SIG-M5 treated with dmso at 0.1 percent for 504 hours (cell line): ENCODE data around the gene CEP72.
"Not testable (repeated sequence)": the region's sequence is repeated elsewhere in the genome, so short reads cannot be mapped to it uniquely, and the experiment has no call there.

Experiments
- DNase-seq: peaks from one replicate; lab custom pipeline; 2025; ENCODE audit not compliant: unreplicated experiment; lab: John Stamatoyannopoulos, UW

Gene CEP72

DNA sequence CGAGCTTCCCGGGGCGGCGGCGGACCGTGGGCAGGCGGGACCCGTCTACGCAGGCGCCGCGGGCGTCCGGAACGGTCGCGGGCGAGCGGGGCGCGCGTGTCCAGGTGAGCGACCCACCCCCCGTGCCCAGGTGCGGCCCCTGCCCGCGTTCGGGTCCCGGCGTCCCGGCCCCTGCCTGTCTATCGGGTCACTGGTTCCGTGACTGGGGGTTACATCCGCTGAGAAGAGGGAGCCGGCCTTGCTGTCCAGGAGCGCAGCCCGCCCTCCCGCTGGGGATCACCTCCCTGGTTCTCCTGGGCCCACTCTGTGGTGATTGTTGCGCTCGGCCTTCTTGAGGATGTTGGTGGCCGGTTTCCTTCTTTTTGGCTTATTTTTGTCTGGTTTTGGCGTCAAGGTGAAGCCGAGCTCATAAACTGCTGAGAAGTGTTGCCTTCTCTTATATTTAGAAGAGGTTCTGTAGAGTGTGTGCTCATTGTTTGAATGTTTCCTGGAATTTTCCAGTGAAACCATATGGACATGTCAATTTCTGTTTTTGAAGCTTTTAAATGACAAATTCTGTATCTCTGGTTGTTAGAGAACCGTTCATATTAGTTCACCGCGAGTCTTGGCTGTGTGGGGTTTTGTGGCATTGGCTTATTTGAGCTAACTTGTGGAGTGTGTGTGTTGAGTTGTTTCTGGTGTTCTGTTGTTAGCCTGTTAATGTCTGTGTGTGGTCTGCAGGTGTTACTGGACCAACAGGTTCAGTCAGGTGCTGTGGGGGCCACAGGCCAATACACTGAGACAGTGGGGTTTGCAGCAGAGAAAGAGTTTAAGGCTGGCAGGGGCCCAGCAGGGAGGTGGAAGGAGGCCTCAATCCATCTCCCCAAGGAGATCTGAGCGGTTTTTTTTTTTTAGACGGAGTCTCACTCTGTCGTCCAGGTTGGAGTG lies 621 bp downstream of the CEP72 start:
- DNase-seq: no peak

- DNase-seq: no peak
Observed at GRCh38 chr5:616484-617039, 4.4 kb downstream of the CEP72 start.

DNA sequence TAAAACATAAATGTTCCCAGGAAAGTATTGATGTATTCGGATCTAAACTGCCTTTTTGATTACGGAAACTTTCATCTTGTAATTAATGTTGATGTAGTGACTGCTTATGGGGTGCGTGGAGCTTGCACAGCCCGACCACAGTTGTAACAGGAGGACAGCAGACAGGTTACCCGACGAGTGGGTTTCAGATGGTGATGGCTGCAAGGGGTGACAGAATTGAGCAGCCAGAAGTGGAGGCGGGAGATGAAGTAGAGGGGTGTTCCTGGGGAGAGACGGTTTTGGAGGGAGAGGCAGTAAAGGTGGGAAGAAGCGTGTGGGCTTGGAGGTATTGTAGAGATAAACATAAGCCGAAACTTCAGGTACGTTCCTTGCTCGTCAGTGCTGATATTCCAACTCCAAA lies 5.8 kb downstream of the CEP72 start:
- DNase-seq: no peak

DNA sequence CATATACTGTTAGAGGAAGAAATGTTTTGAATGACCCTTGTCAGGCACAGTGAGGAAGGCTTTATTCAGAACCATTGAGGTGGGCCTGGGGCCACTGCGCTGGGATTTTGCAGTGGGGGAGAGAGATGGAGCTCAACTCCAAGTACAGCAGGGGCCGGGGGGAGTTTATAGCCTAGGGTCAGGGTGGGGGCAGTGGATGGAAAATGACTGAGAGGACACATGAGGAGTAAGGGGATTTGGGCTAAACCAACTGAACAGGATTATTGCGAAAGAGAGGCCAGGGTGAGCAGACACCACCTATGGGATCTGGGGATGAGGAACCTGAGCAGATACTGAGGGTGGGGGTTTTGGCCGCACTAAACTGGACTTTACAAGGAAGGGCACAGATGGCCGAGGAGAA lies 6.3 kb downstream of the CEP72 start:
- DNase-seq: no peak

GRCh38 chr5:619444-619843 lies 7.3 kb downstream of the CEP72 start:
- no peak for DNase-seq

- DNase-seq: no peak
Observed at GRCh38 chr5:620152-620551, 8.0 kb downstream of the CEP72 start.

- no peak for DNase-seq
Observed at GRCh38 chr5:620586-621180, 8.5 kb downstream of the CEP72 start.

DNA sequence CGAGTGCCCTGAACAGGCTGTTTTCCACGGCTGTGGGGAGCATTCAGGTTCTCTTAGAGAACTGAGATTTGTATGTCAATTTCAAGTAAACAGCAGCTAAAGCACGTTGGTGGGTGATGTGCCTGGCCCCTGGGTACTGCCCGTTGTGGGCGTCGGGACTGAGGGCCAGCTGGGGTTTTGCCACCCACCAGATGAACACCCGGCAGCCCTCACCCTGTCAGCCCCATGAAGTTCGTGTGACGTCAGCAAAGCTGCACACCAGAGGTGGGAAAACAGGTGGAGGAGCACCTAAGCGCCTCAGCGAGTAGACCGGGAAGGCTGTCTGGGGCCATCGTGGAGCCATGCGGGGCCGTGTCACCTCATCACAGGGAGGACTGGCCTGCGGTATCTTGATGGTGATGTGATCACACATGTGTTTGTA lies 9.2 kb downstream of the CEP72 start:
- DNase-seq: no peak

GRCh38 chr5:622359-622758 lies 10.2 kb downstream of the CEP72 start:
- no peak for DNase-seq

GRCh38 chr5:622946-623522 lies 10.9 kb downstream of the CEP72 start:
- DNase-seq: no peak

DNA sequence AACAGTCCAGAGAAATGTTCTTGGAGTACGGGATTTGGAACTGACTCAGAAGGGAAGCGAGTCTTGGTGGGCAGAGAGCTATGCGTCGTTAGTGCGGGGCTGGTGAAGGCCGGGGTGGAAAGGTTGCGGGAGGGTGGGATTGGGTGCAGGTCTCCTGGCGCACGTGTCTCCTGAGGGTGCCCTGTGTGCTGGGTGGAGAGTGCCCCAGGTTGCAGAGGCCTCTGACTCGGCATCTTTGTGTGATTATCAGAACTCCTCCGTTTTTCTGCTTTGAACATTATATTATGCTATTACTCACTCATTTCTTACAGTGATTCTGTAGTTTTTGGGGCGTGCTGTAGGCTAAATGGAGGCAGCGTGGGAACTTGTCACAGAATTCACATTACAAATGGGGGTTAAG lies 11.4 kb downstream of the CEP72 start:
- DNase-seq: no peak

- no peak for DNase-seq
Observed at GRCh38 chr5:624118-624950, 12.2 kb downstream of the CEP72 start.

DNA sequence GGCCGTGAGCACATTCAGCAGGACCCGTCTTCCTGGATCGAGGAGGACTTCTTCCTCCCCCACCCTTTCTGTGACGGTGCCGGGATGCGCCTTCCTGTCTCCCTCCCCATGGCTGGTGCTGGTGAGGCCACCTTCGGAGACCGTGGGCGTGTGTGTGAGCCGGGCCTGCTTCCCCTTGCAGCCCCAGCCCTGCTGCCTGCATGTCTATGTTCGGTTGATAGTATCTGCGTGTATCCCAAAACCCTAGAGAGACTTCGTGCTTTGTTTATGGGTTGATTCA lies 12.8 kb downstream of the CEP72 start:
- no peak for DNase-seq

DNA sequence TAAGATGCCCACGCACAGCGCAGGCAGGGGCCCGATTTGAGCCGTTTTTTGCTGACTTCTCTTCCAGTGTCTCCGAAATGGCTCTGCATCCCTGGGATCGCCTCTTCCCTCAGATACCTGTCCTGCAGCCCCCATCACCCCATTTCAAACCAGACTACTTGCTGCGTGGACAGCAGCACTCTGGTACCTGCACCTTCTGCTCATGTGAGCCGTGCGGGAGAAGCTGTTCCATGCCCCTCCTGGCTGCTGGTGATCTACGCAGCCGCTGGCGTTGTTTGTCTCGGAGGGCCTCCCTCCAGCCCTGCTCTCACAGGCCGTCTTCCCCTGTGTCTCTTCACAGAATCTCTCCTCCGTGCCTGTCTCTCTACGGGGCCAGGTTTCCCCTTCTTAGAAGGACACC lies 13.4 kb downstream of the CEP72 start:
- DNase-seq: no peak

DNA sequence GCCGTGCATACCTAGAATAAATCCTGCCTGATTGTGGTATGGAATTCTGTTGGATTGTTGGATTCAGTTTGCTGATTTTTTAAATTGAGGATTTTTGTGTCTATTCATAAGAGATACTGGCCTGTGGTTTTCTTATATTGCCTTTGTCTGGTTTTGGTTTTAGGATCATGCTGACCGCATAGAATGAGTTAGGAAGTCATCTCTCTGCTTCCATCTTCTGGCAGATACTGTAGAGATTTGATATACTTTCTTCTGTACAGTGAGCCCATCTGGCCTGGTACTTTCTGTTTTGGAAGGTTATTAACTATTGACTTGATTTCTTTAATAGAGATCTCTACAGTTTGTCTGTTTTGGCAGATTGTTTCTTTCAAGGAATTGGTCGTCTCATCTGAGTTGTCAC lies 14.7 kb downstream of the CEP72 start:
- no peak for DNase-seq

- DNase-seq: no peak
Observed at GRCh38 chr5:627840-628239, 15.7 kb downstream of the CEP72 start.

DNA sequence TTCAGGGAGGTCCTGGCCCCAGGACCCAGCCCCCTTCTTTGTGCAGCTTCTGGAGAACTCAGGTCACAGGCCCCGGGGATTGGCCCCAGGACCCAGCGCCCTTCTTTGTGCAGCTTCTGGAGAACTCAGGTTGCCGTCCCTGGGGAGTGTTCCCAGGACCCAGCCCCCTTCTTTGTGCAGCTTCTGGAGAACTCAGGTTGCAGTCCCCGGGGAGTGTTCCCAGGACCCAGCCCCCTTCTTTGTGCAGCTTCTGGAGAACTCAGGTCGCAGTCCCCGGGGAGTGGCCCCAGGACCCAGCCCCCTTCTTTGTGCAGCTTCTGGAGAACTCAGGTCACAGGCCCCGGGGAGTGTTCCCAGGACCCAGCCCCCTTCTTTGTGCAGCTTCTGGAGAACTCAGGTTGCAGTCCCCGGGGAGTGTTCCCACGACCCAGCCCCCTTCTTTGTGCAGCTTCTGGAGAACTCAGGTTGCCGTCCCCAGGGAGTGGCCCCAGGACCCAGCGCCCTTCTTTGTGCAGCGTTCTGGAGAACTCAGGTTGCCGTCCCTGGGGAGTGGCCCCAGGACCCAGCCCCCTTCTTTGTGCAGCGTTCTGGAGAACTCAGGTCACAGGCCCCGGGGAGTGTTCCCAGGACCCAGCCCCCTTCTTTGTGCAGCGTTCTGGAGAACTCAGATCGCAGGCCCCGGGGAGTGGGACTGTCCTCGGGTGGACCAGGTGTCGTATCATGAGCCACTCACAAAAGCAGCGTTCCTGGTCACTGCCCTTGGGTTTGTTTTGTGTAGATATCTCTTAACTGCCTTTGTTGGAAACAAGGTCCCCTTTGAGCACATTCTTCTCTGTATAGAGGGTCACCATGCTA lies 16.4 kb downstream of the CEP72 start:
- not testable (repeated sequence) for DNase-seq

GRCh38 chr5:633501-633955 lies 21.4 kb downstream of the CEP72 start:
- DNase-seq: no peak

GRCh38 chr5:634191-634590 lies 22.1 kb downstream of the CEP72 start:
- no peak for DNase-seq
